HG02981 (cell line): ENCODE data around the gene ATXN7.

ENCODE experiments used
- ATAC-seq: cut with Tn5 transposase; IDR thresholded peaks from one replicate; pipeline ENCODE4 v1.9.1; 2021; ENCODE audit warnings: mild to moderate bottlenecking, moderate library complexity; ENCODE audit not compliant: unreplicated experiment

Gene ATXN7

GRCh38 chr3:63905731-63906620 is 42.3 kb downstream of the ATXN7 start:
- ATAC-seq, result no peak

GRCh38 chr3:63908081-63908736 is 44.5 kb downstream of the ATXN7 start:
- no peak for ATAC-seq

GRCh38 chr3:63908776-63909175 is 45.1 kb downstream of the ATXN7 start:
- ATAC-seq, result no peak

- no peak for ATAC-seq
These were observed 45.8 kb downstream of the ATXN7 start for GRCh38 chr3:63909431-63909830.

GRCh38 chr3:63910001-63910400 is 46.3 kb downstream of the ATXN7 start:
- no peak for ATAC-seq

GRCh38 chr3:63910891-63911290 is 47.2 kb downstream of the ATXN7 start:
- no peak for ATAC-seq

- ATAC-seq, result no peak
These were observed 47.8 kb downstream of the ATXN7 start for GRCh38 chr3:63911509-63911872.

GRCh38 chr3:63911873-63912767 is 48.5 kb downstream of the ATXN7 start, which contains the start of gene SCAANT1:
Gene SCAANT1, minus strand, starts transcription at chr3:63912383.
- ATAC-seq, result peak; percentile 84

GRCh38 chr3:63912768-63913588 is 49.3 kb downstream of the ATXN7 start:
- peak; percentile 4 for ATAC-seq

GRCh38 chr3:63914312-63914711 is 50.6 kb downstream of the ATXN7 start:
- no peak for ATAC-seq

- ATAC-seq, result no peak
These were observed 54.7 kb downstream of the ATXN7 start for GRCh38 chr3:63918321-63918720.

- ATAC-seq, result no peak
These were observed 56.3 kb downstream of the ATXN7 start for GRCh38 chr3:63920001-63920400.

- ATAC-seq, result peak; percentile 81
These were observed 58.2 kb downstream of the ATXN7 start for GRCh38 chr3:63921741-63922482.

- no peak for ATAC-seq
These were observed 59.0 kb downstream of the ATXN7 start for GRCh38 chr3:63922491-63923199.

GRCh38 chr3:63926309-63926708 is 62.6 kb downstream of the ATXN7 start:
- no peak for ATAC-seq

GRCh38 chr3:63927422-63928280 is 64.0 kb downstream of the ATXN7 start:
- no peak for ATAC-seq

- ATAC-seq, result no peak
These were observed 67.6 kb downstream of the ATXN7 start for GRCh38 chr3:63931290-63931689.
